Measurements from ENCODE around the gene JMJD4. TPM values are rescaled to one million over a fixed set of nuclear protein-coding genes. Genes with fewer than 3 reads are reported as not detected.
"Not testable (repeated sequence)": the region's sequence is repeated elsewhere in the genome, so short reads cannot be mapped to it uniquely, and the experiment has no call there.

The JMJD4 gene
- total RNA-seq, 1 donor from 2014 or later = 21.5 TPM

DNA sequence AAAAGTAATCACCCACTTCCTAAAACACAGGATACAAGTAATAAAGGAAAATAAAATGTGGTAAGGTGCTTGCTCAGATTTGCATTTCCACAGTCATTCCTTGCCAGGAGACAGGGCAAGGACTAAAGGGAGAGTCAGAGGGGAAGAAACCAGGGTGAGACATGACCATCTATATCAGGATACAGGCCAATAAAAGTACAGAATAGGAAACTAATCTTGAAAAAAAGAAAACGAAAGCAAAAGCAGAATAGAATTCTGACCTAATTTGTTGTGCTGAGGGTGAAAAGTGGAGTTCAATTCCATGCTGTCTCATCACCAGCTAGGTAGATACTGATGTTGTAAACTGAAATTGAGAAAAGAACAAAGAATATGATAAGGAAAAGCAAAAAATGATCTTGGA lies 27.3 kb downstream of the JMJD4 start:
- intact Hi-C loops (cut with micrococcal nuclease) = no loop called here

DNA sequence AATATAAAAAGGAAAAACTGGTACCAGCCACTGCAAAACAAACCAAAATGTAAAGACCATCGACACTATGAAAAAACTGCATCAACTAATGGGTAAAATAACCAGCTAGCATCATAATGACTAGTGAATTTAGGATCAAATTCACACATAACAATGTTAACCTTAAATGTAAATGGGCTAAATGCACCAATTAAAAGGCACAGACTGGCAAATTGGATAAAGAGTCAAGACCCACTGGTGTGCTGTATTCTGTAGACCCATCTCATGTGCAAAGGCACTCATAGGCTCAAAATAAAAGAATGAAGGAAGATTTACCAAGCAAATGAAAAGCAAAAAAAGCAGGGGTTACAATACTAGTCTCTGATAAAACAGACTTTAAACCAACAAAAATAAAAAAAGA lies 33.5 kb downstream of the JMJD4 start:
- intact Hi-C loops (cut with micrococcal nuclease) = not testable (repeated sequence)

GRCh38 chr1:227697321-227697864 lies 37.7 kb downstream of the JMJD4 start:
- intact Hi-C loops (cut with micrococcal nuclease) = no loop called here

DNA sequence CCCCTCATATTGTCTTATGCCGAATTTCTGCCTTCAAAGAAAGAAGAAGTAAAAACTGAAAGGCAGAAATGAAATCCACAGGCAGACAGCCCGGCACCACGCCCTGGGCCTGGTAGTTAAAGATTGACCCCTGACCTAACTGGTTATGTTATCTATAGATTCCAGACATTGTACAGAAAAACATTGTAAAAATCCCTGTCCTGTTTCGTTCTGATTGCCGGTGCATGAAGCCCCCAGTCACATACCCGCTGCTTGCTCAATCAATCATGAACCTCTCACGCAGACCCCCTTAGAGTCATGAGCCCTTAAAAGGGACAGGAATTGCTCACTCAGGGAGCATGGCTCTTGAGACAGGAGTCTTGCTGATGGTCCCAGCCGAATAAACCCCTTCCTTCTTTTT lies 49.3 kb downstream of the JMJD4 start:
- intact Hi-C loops (cut with micrococcal nuclease) = no loop called here

Other genes with a start within 250 kb of the JMJD4 start
- gene ZNF678, start 171.7 kb downstream of the JMJD4 start, total RNA-seq = 4.6 and 6.6 TPM in 2 replicates
- 31.4 TPM in 2 replicates for gene SNAP47, start 133 bp upstream of the JMJD4 start, total RNA-seq
- gene PRSS38, start 80.4 kb upstream of the JMJD4 start, total RNA-seq = not detected in 2 replicates
- gene WNT9A, start 212.6 kb upstream of the JMJD4 start, total RNA-seq = 0.09 and 0.25 TPM in 2 replicates